Gastrocnemius medialis (tissue), 4 donors: Measurements from ENCODE around the gene TTC32. TPM values are rescaled to one million over a fixed set of nuclear protein-coding genes. Genes with fewer than 3 reads are reported as not detected.
"Not testable (repeated sequence)": the region's sequence is repeated elsewhere in the genome, so short reads cannot be mapped to it uniquely, and the experiment has no call there.

ENCODE experiments used
- ATAC-seq, 2 donors: fragments of 150-250 bp; one replicate each; pipeline ENCODE4 v1.9.1; 2016
- DNase-seq, 2 donors: peaks; one replicate each; pipeline ENCODE4 v3.0.0-alpha.2; 2019
- H3K27ac ChIP-seq, 4 donors: fragments of 200-600 bp; sonication (generic); 1 replicate in 1 of 4; 2 replicates in 3 of 4; pipeline ENCODE4 v1.5.1; 2016 to 2018; ENCODE audit warnings: mild to moderate bottlenecking in 2 of 4, moderate library complexity in 1 of 4
- H3K27me3 ChIP-seq, 3 donors: fragments of 200-600 bp; sonication (generic) in 2 of 3; 1 replicate in 1 of 3; 2 replicates in 2 of 3; pipeline versions ENCODE4 v1.5.1 to v1.6.0; 2016 to 2019; ENCODE audit warnings: mild to moderate bottlenecking in 1 of 3, moderate library complexity in 1 of 3
- H3K36me3 ChIP-seq, 2 donors: fragments of 200-600 bp; sonication (generic) in 1 of 2; one replicate each; pipeline ENCODE4 v1.5.1; 2017 to 2018
- H3K4me1 ChIP-seq, 2 donors: fragments of 200-600 bp; sonication (generic) in 1 of 2; one replicate each; pipeline ENCODE4 v1.5.1; 2016 to 2017; ENCODE audit warnings: mild to moderate bottlenecking in 2 of 2
- H3K4me3 ChIP-seq, 4 donors: fragments of 200-600 bp; sonication (generic) in 3 of 4; 1 replicate in 1 of 4; 2 replicates in 3 of 4; pipeline ENCODE4 v1.5.1; 2016 to 2019; ENCODE audit warnings: mild to moderate bottlenecking in 2 of 4
- H3K9me3 ChIP-seq, 3 donors: fragments of 200-600 bp; sonication (generic) in 2 of 3; 1 replicate in 1 of 3; 2 replicates in 2 of 3; pipeline ENCODE4 v1.5.1; 2016 to 2019
- CTCF ChIP-seq, 5 experiments: fragments of 450-650 bp in 3 of 5; fragments of 200-600 bp in 2 of 5; sonication (generic) in 2 of 5; IDR thresholded peaks in 4 of 5; conservative IDR thresholded peaks in 1 of 5; 1 replicate in 4 of 5; 2 replicates in 1 of 5; pipeline ENCODE4 v1.5.1; 2016 to 2019; ENCODE audit warnings: antibody characterized with exemption in 5 of 5, mild to moderate bottlenecking in 3 of 5, moderate library complexity in 3 of 5
- POLR2A ChIP-seq, 2 donors: fragments of 450-650 bp; IDR thresholded peaks; one replicate each; pipeline ENCODE4 v1.6.1; 2017; ENCODE audit warnings: antibody characterized with exemption in 2 of 2, mild to moderate bottlenecking in 2 of 2, moderate library complexity in 2 of 2
- in situ Hi-C, 4 donors: fragments of 200-750 bp; cut with MboI; loops; one replicate each; pipeline versions ENCODE4 v1.15.0 to v1.8.0; 2017; ENCODE audit warnings: low sequenced_read_pairs in 4 of 4
- intact Hi-C: fragments of 100-400 bp; cut with DNase I; formaldehyde crosslinking; loops from one replicate; pipeline ENCODE4 v1.15.1; 2023; ENCODE audit warnings: low total_unique reads
- total RNA-seq, 4 donors: library from RNA; depleted of rRNA; stranded (reverse); fragments of >200 nt; gene quantifications; one replicate each; pipeline versions ENCODE4 v1.1.0 to v1.2.3, GENCODE V29; 2016

TTC32 gene
- total RNA-seq, 4 donors from 2014 or later: 6.6 to 19.6 (median 10.7) TPM

GRCh38 chr2:19882286-19882685, 19.5 kb downstream of the TTC32 start:
- no peaks in the 10 kb centered on the region for H3K9me3 ChIP-seq
- no peak overlapping the region for H3K27ac ChIP-seq
- no peaks in the 10 kb centered on the region for H3K27me3 ChIP-seq
- no peak for DNase-seq
- intact Hi-C loops: no loop called here
- no peak overlapping the region for H3K4me3 ChIP-seq
- in situ Hi-C loops: no loop called here
- TF ChIP-seq POLR2A (IDR thresholded peaks at IDR 0.05) (no peak), CTCF (IDR thresholded peaks at IDR 0.05 in 4 of 5, conservative IDR thresholded peaks at IDR 0.05 in 1 of 5) (no peak)
- ATAC-seq: no peak
- no peaks in the 10 kb centered on the region for H3K4me1 ChIP-seq
- no peaks in the 10 kb centered on the region for H3K36me3 ChIP-seq

- TF ChIP-seq POLR2A (IDR thresholded peaks at IDR 0.05) (no peak), CTCF (IDR thresholded peaks at IDR 0.05 in 4 of 5, conservative IDR thresholded peaks at IDR 0.05 in 1 of 5) (no peak)
- H3K27ac ChIP-seq: no peak overlapping the region
- intact Hi-C loops: no loop called here
Measured at GRCh38 chr2:19881908-19882265, 19.9 kb downstream of the TTC32 start.

GRCh38 chr2:19881221-19881907, 20.4 kb downstream of the TTC32 start:
- Histone ChIP-seq H3K36me3 (no peaks in the 10 kb centered on the region), H3K27ac (no peak overlapping the region), H3K4me3 (no peak overlapping the region), H3K9me3 (no peaks in the 10 kb centered on the region), H3K27me3 (no peaks in the 10 kb centered on the region), H3K4me1 (no peaks in the 10 kb centered on the region)
- in situ Hi-C loops (no loop called here), intact Hi-C loops (no loop called here)
- DNase-seq (no peak), ATAC-seq (no peak)
- TF ChIP-seq CTCF (IDR thresholded peaks at IDR 0.05 in 4 of 5, conservative IDR thresholded peaks at IDR 0.05 in 1 of 5) (no peak), POLR2A (IDR thresholded peaks at IDR 0.05) (no peak)

More at GRCh38 chr2:19881908-19882265, 19.9 kb downstream of the TTC32 start:
- Histone ChIP-seq H3K4me1 (no peaks in the 10 kb centered on the region), H3K36me3 (no peaks in the 10 kb centered on the region), H3K9me3 (no peaks in the 10 kb centered on the region), H3K27me3 (no peaks in the 10 kb centered on the region), H3K4me3 (no peak overlapping the region)
- DNase-seq: no peak
- in situ Hi-C loops: no loop called here
- ATAC-seq: no peak

- H3K27ac ChIP-seq, H3K9me3 ChIP-seq, in situ Hi-C loops, H3K4me1 ChIP-seq, H3K27me3 ChIP-seq, DNase-seq, H3K4me3 ChIP-seq, ATAC-seq, H3K36me3 ChIP-seq, intact Hi-C loops: not testable (repeated sequence)
Measured at GRCh38 chr2:19880191-19880590, 21.6 kb downstream of the TTC32 start.

- intact Hi-C loops: no loop called here
- no peak for DNase-seq
Measured at GRCh38 chr2:19879120-19879519, 22.7 kb downstream of the TTC32 start.

More at GRCh38 chr2:19879120-19879519, 22.7 kb downstream of the TTC32 start:
- Histone ChIP-seq H3K4me1 (no peaks in the 10 kb centered on the region), H3K27ac (no peak overlapping the region), H3K4me3 (no peak overlapping the region), H3K27me3 (no peaks in the 10 kb centered on the region), H3K9me3 (no peaks in the 10 kb centered on the region), H3K36me3 (no peaks in the 10 kb centered on the region)
- in situ Hi-C loops: no loop called here
- ATAC-seq: no peak
- TF ChIP-seq CTCF (IDR thresholded peaks at IDR 0.05 in 4 of 5, conservative IDR thresholded peaks at IDR 0.05 in 1 of 5): no peak
